Esophagus muscularis mucosa (tissue), 4 donors: ENCODE data around the gene IFT52. TPM values are rescaled to one million over a fixed set of nuclear protein-coding genes. Genes with fewer than 3 reads are reported as not detected.
"Not testable (repeated sequence)": the region's sequence is repeated elsewhere in the genome, so short reads cannot be mapped to it uniquely, and the experiment has no call there.

Experiments used
- DNase-seq: peaks from one replicate; pipeline ENCODE4 v3.0.0-alpha.2; 2017; ENCODE audit errors: extremely low spot score
- H3K27ac ChIP-seq, 4 donors: fragments of 200-600 bp; sonication (generic); replicated peaks in 1 of 4; 1 replicate in 3 of 4; 2 replicates in 1 of 4; pipeline ENCODE4 v1.5.1; 2016 to 2019; ENCODE audit warnings: mild to moderate bottlenecking in 1 of 4
- H3K27me3 ChIP-seq, 4 donors: fragments of 200-600 bp; sonication (generic); one replicate each; pipeline versions ENCODE4 v1.5.1 to v1.6.0; 2016 to 2019
- H3K36me3 ChIP-seq, 4 donors: fragments of 200-600 bp; sonication (generic); one replicate each; pipeline ENCODE4 v1.5.1; 2016 to 2019
- H3K4me1 ChIP-seq, 4 donors: fragments of 200-600 bp; sonication (generic); one replicate each; pipeline ENCODE4 v1.5.1; 2016 to 2019
- H3K4me3 ChIP-seq, 4 donors: fragments of 200-600 bp; sonication (generic); 1 replicate in 2 of 4; 2 replicates in 2 of 4; pipeline ENCODE4 v1.5.1; 2016 to 2019; ENCODE audit warnings: mild to moderate bottlenecking in 4 of 4, moderate library complexity in 1 of 4
- H3K9me3 ChIP-seq, 4 donors: fragments of 200-600 bp; sonication (generic); 1 replicate in 3 of 4; 2 replicates in 1 of 4; pipeline ENCODE4 v1.5.1; 2016 to 2019
- CTCF ChIP-seq, 3 experiments: fragments of 200-600 bp in 2 of 3; fragments of 450-650 bp in 1 of 3; sonication (generic) in 2 of 3; IDR thresholded peaks; one replicate each; pipeline ENCODE4 v1.5.1; 2017 to 2019; ENCODE audit warnings: antibody characterized with exemption in 3 of 3, mild to moderate bottlenecking in 2 of 3, moderate library complexity in 1 of 3
- EP300 ChIP-seq: sonication (generic); formaldehyde crosslinking; IDR thresholded peaks from one replicate; pipeline ENCODE4 v1.6.1; 2017; ENCODE audit warnings: antibody characterized with exemption
- POLR2A ChIP-seq: fragments of 450-650 bp; IDR thresholded peaks from one replicate; pipeline ENCODE4 v1.6.1; 2017; ENCODE audit warnings: antibody characterized with exemption, moderate library complexity, mild to moderate bottlenecking, low read depth
- POLR2AphosphoS5 ChIP-seq, 2 donors: sonication (generic); formaldehyde crosslinking; IDR thresholded peaks; one replicate each; pipeline ENCODE4 v1.6.1; 2017; ENCODE audit warnings: antibody characterized with exemption in 2 of 2
- WGBS: methylation state at CpG from one replicate; pipeline ENCODE4 v1.1.5; 2018; 5-methylcytosine and 5-hydroxymethylcytosine counted together
- intact Hi-C: fragments of 100-400 bp; cut with DNase I; formaldehyde crosslinking; loops from one replicate; pipeline ENCODE4 v1.15.1; 2023
- total RNA-seq, 4 donors: library from RNA; depleted of rRNA; stranded (reverse); fragments of >200 nt; gene quantifications; one replicate each; pipeline versions ENCODE4 v1.1.0 to v1.2.1, GENCODE V29; 2016

IFT52 gene
- total RNA-seq, 4 donors from 2014 or later: 17.4 to 20.9 (median 18.9) TPM

DNA sequence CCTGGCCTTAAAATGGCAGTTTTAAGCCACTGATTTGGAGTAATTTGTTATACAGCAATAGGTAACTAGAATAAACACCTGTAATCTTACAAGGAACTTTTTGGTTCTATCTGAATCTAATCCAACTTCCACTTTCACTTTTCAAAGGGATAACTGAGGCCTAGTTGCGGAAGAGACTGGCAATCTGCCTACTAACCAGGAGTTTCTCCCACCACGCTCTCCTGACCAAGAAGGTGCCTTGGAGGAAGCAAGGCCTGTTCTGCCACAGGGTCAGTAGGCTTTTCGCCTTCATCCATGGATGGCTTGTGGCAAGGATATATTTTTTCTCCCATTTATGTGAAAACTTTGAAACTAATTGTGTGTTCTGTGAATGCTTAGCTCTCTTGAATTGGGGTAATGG is 63.2 kb downstream of the IFT52 start:
- no peaks in the 10 kb centered on the region for H3K9me3 ChIP-seq
- TF ChIP-seq EP300: no peak
- no peak for TF ChIP-seq POLR2A
- TF ChIP-seq POLR2AphosphoS5 (IDR thresholded peaks at IDR 0.05): no peak
- TF ChIP-seq CTCF (IDR thresholded peaks at IDR 0.05): no peak
- H3K4me3 ChIP-seq: no peak overlapping the region
- H3K36me3 ChIP-seq: no peaks in the 10 kb centered on the region
- peaks cover 3 to 16% (median 15%) of the 10 kb centered on the region in 4 donors for H3K4me1 ChIP-seq
- no peak for DNase-seq
- intact Hi-C loops: no loop called here
- 92% methylated on average over 3 of the region's 3 CpGs for whole genome bisulfite sequencing
- no peak overlapping the region for H3K27ac ChIP-seq
- no peaks in the 10 kb centered on the region for H3K27me3 ChIP-seq

DNA sequence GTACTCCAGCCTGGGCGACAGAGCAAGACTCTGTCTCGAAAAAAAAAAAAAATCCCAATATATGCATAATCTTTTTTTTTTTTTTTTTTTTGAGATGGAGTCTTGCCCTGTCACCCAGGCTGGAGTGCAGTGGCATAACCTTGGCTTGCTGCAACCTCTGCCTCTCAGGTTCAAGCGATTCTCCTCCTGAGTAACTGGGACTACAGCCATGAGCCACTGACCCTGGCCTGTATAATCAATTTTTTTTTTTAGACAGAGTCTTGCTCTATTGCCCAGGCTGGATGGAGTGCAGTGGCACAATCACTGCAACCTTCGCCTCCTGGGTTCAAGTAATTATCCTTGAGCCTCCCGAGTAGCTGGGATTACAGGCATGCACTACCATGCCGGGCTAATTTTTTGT is 64.4 kb downstream of the IFT52 start:
- intact Hi-C loops, H3K36me3 ChIP-seq, DNase-seq, H3K27me3 ChIP-seq, H3K27ac ChIP-seq, H3K9me3 ChIP-seq, H3K4me3 ChIP-seq: not testable (repeated sequence)
- peaks cover 3 to 16% (median 15%) of the 10 kb centered on the region in 4 donors for H3K4me1 ChIP-seq
- 91% methylated on average over 6 of the region's 6 CpGs for WGBS

DNA sequence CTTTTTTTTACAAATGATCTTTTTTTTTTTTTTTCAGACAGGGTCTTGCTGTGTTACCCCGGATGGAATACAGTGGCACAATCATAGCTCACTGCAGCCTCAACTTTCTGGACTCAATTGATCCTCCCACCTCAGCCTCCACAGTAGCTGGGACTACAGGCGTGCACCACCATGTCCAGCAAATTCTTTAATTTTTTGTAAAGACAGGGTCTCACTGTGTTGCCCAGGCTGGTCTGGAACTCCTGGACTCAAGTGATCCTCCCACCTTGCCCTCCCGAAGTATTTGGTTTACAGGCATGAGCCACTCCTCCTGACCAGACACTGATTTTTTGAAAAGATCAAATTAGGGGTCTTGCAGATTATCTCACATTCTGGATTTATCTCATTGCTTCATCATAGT is 65.2 kb downstream of the IFT52 start:
- Histone ChIP-seq H3K9me3 (no peaks in the 10 kb centered on the region), H3K27me3 (no peaks in the 10 kb centered on the region), H3K4me1 (peaks cover 3 to 16% (median 15%) of the 10 kb centered on the region in 4 donors), H3K27ac (no peak overlapping the region), H3K4me3 (no peak overlapping the region), H3K36me3 (no peaks in the 10 kb centered on the region)
- intact Hi-C loops: no loop called here
- DNase-seq: no peak
- 74% methylated on average over 3 of the region's 3 CpGs for WGBS
- TF ChIP-seq POLR2AphosphoS5 (IDR thresholded peaks at IDR 0.05) (no peak), CTCF (IDR thresholded peaks at IDR 0.05) (no peak), EP300 (no peak), POLR2A (no peak)

- H3K27ac ChIP-seq: peak overlapping the region; percentile 62 to 78 (median 72)
- TF ChIP-seq POLR2AphosphoS5 (IDR thresholded peaks at IDR 0.05) (no peak), CTCF (IDR thresholded peaks at IDR 0.05) (no peak)
- peak overlapping the region; percentile 63 to 83 (median 64) for H3K4me3 ChIP-seq
These were observed 67.5 kb downstream of the IFT52 start for GRCh38 chr20:43658069-43658722.

GRCh38 chr20:43658723-43659419 is 68.1 kb downstream of the IFT52 start:
- Histone ChIP-seq H3K27me3 (peaks cover 0 to 6% (median 0%) of the 10 kb centered on the region in 4 donors), H3K4me3 (no peak overlapping the region), H3K4me1 (peaks cover 3 to 16% (median 15%) of the 10 kb centered on the region in 4 donors), H3K36me3 (no peaks in the 10 kb centered on the region), H3K27ac (no peak overlapping the region), H3K9me3 (no peaks in the 10 kb centered on the region)
- WGBS: 92% methylated on average over 6 of the region's 6 CpGs
- intact Hi-C loops: no loop called here
- TF ChIP-seq CTCF (IDR thresholded peaks at IDR 0.05) (no peak), EP300 (no peak), POLR2A (no peak), POLR2AphosphoS5 (IDR thresholded peaks at IDR 0.05) (no peak)
- DNase-seq: no peak

More at GRCh38 chr20:43658069-43658722, 67.5 kb downstream of the IFT52 start:
- intact Hi-C loops: no loop called here
- Histone ChIP-seq H3K27me3 (no peaks in the 10 kb centered on the region), H3K36me3 (no peaks in the 10 kb centered on the region), H3K4me1 (peaks cover 3 to 16% (median 15%) of the 10 kb centered on the region in 4 donors), H3K9me3 (no peaks in the 10 kb centered on the region)
- no peak for DNase-seq
- WGBS: 66% methylated on average over 8 of the region's 11 CpGs
